K562 (cell line): ENCODE results near the gene ZNF487. TPM values are rescaled to one million over a fixed set of nuclear protein-coding genes. Genes with fewer than 3 reads are reported as not detected.

Experiments
- ATAC-seq: fragments of 200-7000 bp; cut with Tn5 transposase; 3 replicates; pipeline ENCODE4 v1.9.1; 2020; ENCODE audit warnings: moderate library complexity
- BruUV-seq: library from RNA; stranded (reverse); fragments of 400-500 nt; replicated peaks from 2 replicates; lab custom pipeline; 2021; lab: Mats Ljungman, UMichigan
- CTCF ChIA-PET: fragments of 300-600 bp; formaldehyde crosslinking; extraction: SDS; loops from one replicate; lab custom pipeline; 2021; ENCODE audit warnings: low intra/inter-chr PET ratio; lab: Yijun Ruan, JAX
- POLR2A ChIA-PET: fragments of 300-600, 350-650 bp; sonication (Branson Sonifier 250); formaldehyde crosslinking; extraction: SDS; loops from one replicate; lab custom pipeline; 2021; ENCODE audit warnings: antibody characterized with exemption, inconsistent platforms; lab: Yijun Ruan, JAX
- DNase-seq, 4 experiments: peaks; one replicate each; pipeline versions ENCODE4 v3.0.0 to v3.0.0-alpha.2; 2011 to 2018; ENCODE audit warnings: low spot score in 3 of 4, mixed read lengths in 3 of 4; ENCODE audit errors: extremely low read depth in 1 of 4
- FAIRE-seq: peaks from 2 replicates; lab custom pipeline; 2011; peaks lifted over from hg19 to GRCh38; lab: Jason Lieb, UNC
- H2AFZ ChIP-seq: 2 replicates; pipeline ENCODE4 v1.6.0; 2011; ENCODE audit warnings: low read depth, low read length, control low read depth, inconsistent platforms
- H3K27ac ChIP-seq: fragments of 200-600 bp; 3 replicates; pipeline ENCODE4 v1.8.0; 2011; ENCODE audit warnings: low read depth, mild to moderate bottlenecking, control low read depth, inconsistent platforms, low read length, moderate library complexity, mixed read lengths; ENCODE audit errors: extremely low read depth
- H3K27me3 ChIP-seq, 2 experiments: fragments of 300-600 bp in 1 of 2; 2 replicates in 1 of 2; 3 replicates in 1 of 2; pipeline versions ENCODE4 v1.6.0 to v1.8.0; 2011; ENCODE audit warnings: inconsistent platforms in 2 of 2, low read length in 2 of 2, mild to moderate bottlenecking in 1 of 2, mixed read lengths in 1 of 2, moderate library complexity in 1 of 2; ENCODE audit not compliant: control insufficient read depth in 2 of 2, insufficient read depth in 2 of 2
- H3K36me3 ChIP-seq: fragments of 300-600 bp; 3 replicates; pipeline ENCODE4 v1.8.0; 2011; ENCODE audit warnings: mild to moderate bottlenecking, low read length, inconsistent platforms; ENCODE audit not compliant: control insufficient read depth, insufficient read depth
- H3K4me1 ChIP-seq, 2 experiments: fragments of 200-600 bp in 1 of 2; replicated peaks in 1 of 2; 2 replicates in 1 of 2; 3 replicates in 1 of 2; pipeline versions ENCODE4 v1.5.1 to v1.8.0; 2011; ENCODE audit warnings: inconsistent platforms in 2 of 2, low read length in 2 of 2, mild to moderate bottlenecking in 1 of 2, mixed read lengths in 1 of 2, moderate library complexity in 1 of 2; ENCODE audit not compliant: control insufficient read depth in 2 of 2, insufficient read depth in 2 of 2
- H3K4me2 ChIP-seq: 2 replicates; pipeline ENCODE4 v1.6.1; 2011; ENCODE audit warnings: low read length, control low read depth, inconsistent platforms, mixed read lengths; ENCODE audit not compliant: insufficient read depth
- H3K4me3 ChIP-seq: fragments of 200-600 bp; sonication (generic), shearing (Covaris generic); 2 replicates; pipeline ENCODE4 v1.5.1; 2016; ENCODE audit warnings: control low read depth, inconsistent platforms
- H3K79me2 ChIP-seq: fragments of 200-600 bp; 3 replicates; pipeline ENCODE4 v1.8.0; 2011; ENCODE audit warnings: low read length, inconsistent platforms; ENCODE audit not compliant: control insufficient read depth, insufficient read depth
- H3K9ac ChIP-seq, 2 experiments: 2 replicates each; pipeline versions ENCODE4 v1.6.0 to v1.6.1; 2011; ENCODE audit warnings: low read depth in 2 of 2, low read length in 2 of 2, control low read depth in 1 of 2, inconsistent platforms in 1 of 2, mild to moderate bottlenecking in 1 of 2, mixed read lengths in 1 of 2; ENCODE audit not compliant: insufficient read depth in 1 of 2
- H3K9me1 ChIP-seq: one replicate; pipeline ENCODE4 v1.6.0; 2011; ENCODE audit warnings: inconsistent platforms, mild to moderate bottlenecking, low read length, moderate library complexity; ENCODE audit not compliant: control insufficient read depth, insufficient read depth
- H3K9me3 ChIP-seq: replicated peaks from 2 replicates; pipeline ENCODE4 v1.5.1; 2011; ENCODE audit warnings: low read depth, low read length, inconsistent platforms; ENCODE audit not compliant: control insufficient read depth, insufficient read depth
- H4K20me1 ChIP-seq: replicated peaks from 2 replicates; pipeline ENCODE4 v1.6.1; 2011; ENCODE audit warnings: low read length, inconsistent platforms, mixed read lengths; ENCODE audit not compliant: control insufficient read depth, insufficient read depth
- CEBPB ChIP-seq: fragments of 450-650 bp; IDR thresholded peaks from 2 replicates; pipeline ENCODE4 v1.6.1; 2016; ENCODE audit warnings: missing genetic modification characterization, missing compliant biosample characterization
- CEBPG ChIP-seq, 3 experiments: fragments of 200-800 bp in 1 of 3; sonication (Bioruptor generic) in 1 of 3; sonication (generic) in 1 of 3; formaldehyde crosslinking in 1 of 3; IDR thresholded peaks in 2 of 3; conservative IDR thresholded peaks in 1 of 3; 2 replicates each; pipeline versions ENCODE4 v1.6.1 to v1.8.0; 2016 to 2022; ENCODE audit warnings: missing compliant biosample characterization in 2 of 3, missing genetic modification characterization in 2 of 3, mild to moderate bottlenecking in 1 of 3, missing genetic modification reagents in 1 of 3
- WGBS: fragments of 100-300 bp; shearing (Covaris generic); methylation state at CpG from one replicate; pipeline ENCODE4 v1.1.6; 2016; ENCODE audit warnings: low coverage, mixed read lengths; ENCODE audit not compliant: insufficient coverage; ENCODE audit errors: missing lambda C conversion rate; 5-methylcytosine and 5-hydroxymethylcytosine counted together
- in situ Hi-C: fragments of 300-500 bp; cut with MboI; formaldehyde crosslinking; loops from 4 replicates; pipeline ENCODE4 v1.15.0; 2018; ENCODE audit warnings: inconsistent platforms, mixed read lengths
- intact Hi-C: fragments of 100-400 bp; cut with micrococcal nuclease; formaldehyde crosslinking; loops from 2 replicates; pipeline ENCODE4 v1.14.2; 2022
- polyA plus RNA-seq, 8 experiments: library from polyadenylated mRNA; depleted of rRNA in 4 of 8; stranded (reverse) in 5 of 8; unstranded in 3 of 8; fragments of >200 nt; fragmentation: Nextera tagmentation in 2 of 8; fragmentation: Illumina TruSeq in 1 of 8; extraction: Ambion mirVana in 2 of 8; extraction: Trizol in 1 of 8; gene quantifications; 2 replicates each; pipeline versions ENCODE4 v1.2.1 to v1.2.3, GENCODE V29; 2011 to 2014; ENCODE audit warnings: inconsistent platforms in 1 of 8, missing spikeins in 1 of 8
- total RNA-seq, 7 experiments: library from RNA; depleted of rRNA in 6 of 7; stranded (reverse); fragments of >200 nt in 6 of 7; fragmentation: Illumina TruSeq in 2 of 7; extraction: Trizol in 2 of 7; gene quantifications; 2 replicates each; pipeline versions ENCODE4 v1.2.1 to v1.2.3, GENCODE V29; 2011 to 2021; ENCODE audit warnings: low replicate concordance in 1 of 7
- TF ChIP-seq, protein P1 (sequence below): sonication (generic); formaldehyde crosslinking; IDR thresholded peaks from 2 replicates; pipeline ENCODE4 v1.8.0; 2023; ENCODE audit warnings: mild to moderate bottlenecking, missing genetic modification reagents

The ZNF487 gene
- total and polyA plus RNA-seq, 9 of the 15 experiments (the other 6 are each of a cell fraction or from before 2014, with no cell fraction given), result 1.9 to 6.5 (median 4.2) TPM

DNA sequence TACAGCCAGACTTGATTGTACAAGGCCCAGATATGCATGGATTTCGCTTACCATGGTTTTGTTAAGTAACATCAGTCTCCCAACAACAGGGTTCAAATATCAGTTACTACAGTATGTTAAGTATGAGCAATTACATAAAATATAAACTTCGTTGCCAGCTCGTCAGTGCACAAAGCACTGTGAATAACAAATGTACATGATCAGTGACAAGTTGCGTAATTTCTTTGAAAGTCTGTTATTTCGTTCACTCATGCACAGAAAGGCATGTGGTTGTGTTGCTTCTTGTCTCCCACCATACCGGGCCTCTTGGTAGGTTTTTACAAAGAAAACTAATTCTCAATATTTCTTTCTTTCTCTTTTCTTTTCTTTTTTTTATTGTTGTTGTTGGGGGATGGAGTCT, 12.5 kb upstream of the ZNF487 start:
- Histone ChIP-seq H4K20me1 (no peaks in the 10 kb centered on the region), H3K36me3 (no peaks in the 10 kb centered on the region), H3K9me1 (no peaks in the 10 kb centered on the region), H3K27ac (no peak overlapping the region)
- intact Hi-C loops, result no loop called here
- POLR2A ChIA-PET, result interaction anchor here (1.2 kb wide), 1 partner anchor 17 kb away, joined by 3 read pairs; no protein-coding TSS in a partner anchor
- ATAC-seq (no peak), FAIRE-seq (no peak)
- TF ChIP-seq, protein P1, sequence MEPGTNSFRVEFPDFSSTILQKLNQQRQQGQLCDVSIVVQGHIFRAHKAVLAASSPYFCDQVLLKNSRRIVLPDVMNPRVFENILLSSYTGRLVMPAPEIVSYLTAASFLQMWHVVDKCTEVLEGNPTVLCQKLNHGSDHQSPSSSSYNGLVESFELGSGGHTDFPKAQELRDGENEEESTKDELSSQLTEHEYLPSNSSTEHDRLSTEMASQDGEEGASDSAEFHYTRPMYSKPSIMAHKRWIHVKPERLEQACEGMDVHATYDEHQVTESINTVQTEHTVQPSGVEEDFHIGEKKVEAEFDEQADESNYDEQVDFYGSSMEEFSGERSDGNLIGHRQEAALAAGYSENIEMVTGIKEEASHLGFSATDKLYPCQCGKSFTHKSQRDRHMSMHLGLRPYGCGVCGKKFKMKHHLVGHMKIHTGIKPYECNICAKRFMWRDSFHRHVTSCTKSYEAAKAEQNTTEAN (CRISPR knock-in tag), result no peak
- TF ChIP-seq CEBPB (tag) (peak; percentile 91), CEBPG (CRISPR knock-in tag; IDR thresholded peaks at IDR 0.05) (no peak), CEBPG (tag; conservative IDR thresholded peaks at IDR 0.05 in 1 of 2, IDR thresholded peaks at IDR 0.05 in 1 of 2) (peak; percentile 66 to 89)
- TF ChIP-seq, all 486 proteins: peak for 2
- H2AFZ ChIP-seq, result no peak overlapping the region
- no peak overlapping the region for H3K9ac ChIP-seq
- H3K79me2 ChIP-seq, result no peaks in the 10 kb centered on the region
- 90% methylated on average over 6 of the region's 6 CpGs for WGBS
- no peak overlapping the region for H3K4me3 ChIP-seq
- H3K4me2 ChIP-seq, result no peak overlapping the region
- no TSS peak for BruUV-seq
- no peak for DNase-seq
- in situ Hi-C loops, result no loop called here
- H3K27me3 ChIP-seq, result no peaks in the 10 kb centered on the region
- CTCF ChIA-PET, result no interaction called here
- H3K9me3 ChIP-seq, result no peaks in the 10 kb centered on the region
- H3K4me1 ChIP-seq, result peaks cover 18 to 38% of the 10 kb centered on the region in 2 experiments; a peak in 4 of 5 replicates
